H1 (cell line): ENCODE results near the gene NEURL4. TPM values are rescaled to one million over a fixed set of nuclear protein-coding genes. Genes with fewer than 3 reads are reported as not detected.
A peak's percentile ranks its signal among the peaks of the same experiment; 100 is the strongest.
"Not testable (repeated sequence)": the region's sequence is repeated elsewhere in the genome, so short reads cannot be mapped to it uniquely, and the experiment has no call there.

ENCODE experiments used
- CTCF ChIA-PET: fragments of 300-600 bp; sonication (Branson Sonifier 250); formaldehyde crosslinking; loops from one replicate; lab custom pipeline; 2021; ENCODE audit not compliant: partially characterized antibody; lab: Charles Lee
- POLR2A ChIA-PET: fragments of 300-600 bp; sonication (Branson Sonifier 250); formaldehyde crosslinking; loops from one replicate; lab custom pipeline; 2021; ENCODE audit warnings: inconsistent platforms; ENCODE audit not compliant: partially characterized antibody; lab: Charles Lee
- DNase-seq, 2 experiments: peaks; one replicate each; pipeline versions ENCODE4 v3.0.0 to v3.0.0-alpha.2; 2010 to 2022; ENCODE audit warnings: low spot score in 2 of 2, low read depth in 1 of 2, mixed read lengths in 1 of 2
- FAIRE-seq: peaks from 2 replicates; lab custom pipeline; 2011; peaks lifted over from hg19 to GRCh38; lab: Jason Lieb, UNC
- H2AFZ ChIP-seq: 2 replicates; pipeline ENCODE4 v1.8.1; 2012; ENCODE audit warnings: low read length, inconsistent platforms
- H2AK5ac ChIP-seq: 2 replicates; pipeline ENCODE4 v1.6.1; 2013; ENCODE audit warnings: low read depth, low read length
- H2BK120ac ChIP-seq: replicated peaks from 2 replicates; pipeline ENCODE3; 2013; ENCODE audit warnings: low read depth, low read length, inconsistent platforms
- H2BK12ac ChIP-seq: 2 replicates; pipeline ENCODE4 v1.6.1; 2013; ENCODE audit warnings: low read depth, low read length
- H2BK15ac ChIP-seq: 2 replicates; pipeline ENCODE4 v1.6.1; 2013; ENCODE audit warnings: low read length
- H2BK20ac ChIP-seq: 2 replicates; pipeline ENCODE4 v1.6.1; 2013; ENCODE audit warnings: low read length
- H2BK5ac ChIP-seq: 2 replicates; pipeline ENCODE4 v1.6.1; 2013; ENCODE audit warnings: low read depth, low read length
- H3K14ac ChIP-seq: 2 replicates; pipeline ENCODE4 v1.6.1; 2013; ENCODE audit warnings: inconsistent platforms; ENCODE audit not compliant: insufficient read length
- H3K18ac ChIP-seq: 2 replicates; pipeline ENCODE4 v1.6.1; 2013; ENCODE audit warnings: low read length; ENCODE audit errors: extremely low read depth
- H3K23ac ChIP-seq: 2 replicates; pipeline ENCODE4 v1.6.1; 2013; ENCODE audit warnings: inconsistent platforms; ENCODE audit not compliant: insufficient read length
- H3K23me2 ChIP-seq: 2 replicates; pipeline ENCODE4 v1.6.1; 2013; ENCODE audit warnings: low read depth, low read length
- H3K27ac ChIP-seq: 2 replicates; pipeline ENCODE4 v1.6.1; 2011; ENCODE audit warnings: low read depth, low read length, inconsistent platforms
- H3K27me3 ChIP-seq, 4 experiments: replicated peaks in 1 of 4; 1 replicate in 1 of 4; 2 replicates in 3 of 4; pipeline versions ENCODE4 v1.6.1 to v1.8.1; 2011 to 2013; ENCODE audit warnings: low read length in 3 of 4, mild to moderate bottlenecking in 3 of 4, inconsistent platforms in 2 of 4, mixed read lengths in 2 of 4, moderate library complexity in 1 of 4; ENCODE audit not compliant: control insufficient read depth in 3 of 4, insufficient read depth in 3 of 4; ENCODE audit errors: extremely low read depth in 1 of 4
- H3K36me3 ChIP-seq, 4 experiments: 2 replicates each; pipeline versions ENCODE4 v1.6.1 to v1.8.1; 2011 to 2013; ENCODE audit warnings: mild to moderate bottlenecking in 4 of 4, low read length in 3 of 4, moderate library complexity in 2 of 4, control low read depth in 1 of 4, inconsistent platforms in 1 of 4; ENCODE audit not compliant: insufficient read depth in 4 of 4, control insufficient read depth in 2 of 4
- H3K4ac ChIP-seq: replicated peaks from 2 replicates; pipeline ENCODE3; 2013; ENCODE audit warnings: low read length, low read depth, mixed read lengths, inconsistent platforms; ENCODE audit not compliant: insufficient read length
- H3K4me1 ChIP-seq, 4 experiments: replicated peaks in 1 of 4; 1 replicate in 1 of 4; 2 replicates in 3 of 4; pipeline versions ENCODE4 v1.6.1 to v1.8.1; 2011 to 2013; ENCODE audit warnings: low read length in 3 of 4, inconsistent platforms in 2 of 4, mixed read lengths in 1 of 4; ENCODE audit not compliant: insufficient read depth in 4 of 4, control insufficient read depth in 3 of 4
- H3K4me2 ChIP-seq, 2 experiments: 2 replicates each; pipeline versions ENCODE4 v1.6.1 to v1.8.1; 2011 to 2013; ENCODE audit warnings: low read depth in 2 of 2, low read length in 2 of 2, control low read depth in 1 of 2, inconsistent platforms in 1 of 2, mild to moderate bottlenecking in 1 of 2; ENCODE audit not compliant: insufficient read depth in 1 of 2
- H3K4me3 ChIP-seq, 4 experiments: fragments of 200-600, 300-600 bp in 1 of 4; sonication (generic), shearing (Covaris generic), sonication (Bioruptor Twin) in 1 of 4; 2 replicates each; pipeline versions ENCODE4 v1.5.1 to v1.8.1; 2011 to 2016; ENCODE audit warnings: low read length in 4 of 4, low read depth in 3 of 4, control low read depth in 2 of 4, inconsistent platforms in 2 of 4, mild to moderate bottlenecking in 2 of 4, mixed read lengths in 1 of 4, moderate library complexity in 1 of 4; ENCODE audit not compliant: insufficient read depth in 2 of 4; ENCODE audit errors: extremely low read depth in 1 of 4
- H3K56ac ChIP-seq: replicated peaks from 2 replicates; pipeline ENCODE3; 2013; ENCODE audit warnings: low read depth, mild to moderate bottlenecking, mixed read lengths, low read length, inconsistent platforms; ENCODE audit not compliant: insufficient read length
- H3K79me1 ChIP-seq: 2 replicates; pipeline ENCODE4 v1.6.1; 2013; ENCODE audit warnings: low read depth, low read length, control low read depth
- H3K79me2 ChIP-seq, 2 experiments: 2 replicates each; pipeline versions ENCODE4 v1.6.1 to v1.8.1; 2012 to 2013; ENCODE audit warnings: low read length in 2 of 2, mild to moderate bottlenecking in 2 of 2, inconsistent platforms in 1 of 2; ENCODE audit not compliant: insufficient read depth in 2 of 2, control insufficient read depth in 1 of 2
- H3K9ac ChIP-seq, 4 experiments: replicated peaks in 1 of 4; 1 replicate in 1 of 4; 2 replicates in 3 of 4; pipeline versions ENCODE4 v1.6.1 to v1.8.1; 2011 to 2013; ENCODE audit warnings: low read depth in 3 of 4, low read length in 3 of 4, control low read depth in 2 of 4, mild to moderate bottlenecking in 2 of 4, moderate library complexity in 2 of 4, inconsistent platforms in 1 of 4; ENCODE audit errors: extremely low read depth in 1 of 4
- H3K9me3 ChIP-seq, 2 experiments: 2 replicates each; pipeline versions ENCODE4 v1.6.1 to v1.8.1; 2012 to 2013; ENCODE audit warnings: mild to moderate bottlenecking in 2 of 2, moderate library complexity in 2 of 2, control low read depth in 1 of 2, inconsistent platforms in 1 of 2, low read depth in 1 of 2, low read length in 1 of 2, mixed read lengths in 1 of 2; ENCODE audit not compliant: insufficient read depth in 2 of 2
- H4K20me1 ChIP-seq, 2 experiments: replicated peaks in 1 of 2; 2 replicates each; pipeline versions ENCODE3 to v1.8.1; 2011 to 2013; ENCODE audit warnings: inconsistent platforms in 2 of 2, low read length in 2 of 2, mild to moderate bottlenecking in 1 of 2; ENCODE audit not compliant: insufficient read depth in 2 of 2, control insufficient read depth in 1 of 2
- H4K5ac ChIP-seq: 2 replicates; pipeline ENCODE4 v1.6.1; 2013; ENCODE audit warnings: low read length, low read depth, mixed read lengths, inconsistent platforms; ENCODE audit not compliant: insufficient read length
- H4K8ac ChIP-seq: 2 replicates; pipeline ENCODE4 v1.8.0; 2013; ENCODE audit warnings: mild to moderate bottlenecking, moderate library complexity, low read length, inconsistent platforms; ENCODE audit not compliant: insufficient read depth; ENCODE audit errors: extremely low read depth
- H4K91ac ChIP-seq: replicated peaks from 2 replicates; pipeline ENCODE3; 2013; ENCODE audit warnings: low read length, mixed read lengths, inconsistent platforms; ENCODE audit not compliant: insufficient read length
- WGBS, 2 experiments: shearing (Covaris generic) in 1 of 2; methylation state at CpG; one replicate each; pipeline versions ENCODE4 v1.1.6 to v1.1.7; 2013 to 2015; ENCODE audit warnings: low lambda C conversion rate in 2 of 2, mixed read lengths in 2 of 2, inconsistent platforms in 1 of 2, low coverage in 1 of 2, missing lambda C conversion rate in 1 of 2; ENCODE audit not compliant: insufficient replicate concordance in 2 of 2, insufficient coverage in 1 of 2, insufficient read length in 1 of 2; ENCODE audit errors: extremely low coverage in 1 of 2, missing lambda C conversion rate in 1 of 2; 5-methylcytosine and 5-hydroxymethylcytosine counted together
- polyA plus RNA-seq, 7 experiments: library from polyadenylated mRNA; depleted of rRNA in 3 of 7; stranded (reverse) in 5 of 7; unstranded in 2 of 7; fragments of >200 nt in 5 of 7; fragments of 200-250 nt in 2 of 7; gene quantifications; 1 replicate in 5 of 7; 2 replicates in 1 of 7; 4 replicates in 1 of 7; pipeline versions ENCODE4 v1.2.1 to v1.2.3, GENCODE V29; 2011 to 2013; ENCODE audit warnings: missing spikeins in 2 of 7, mixed read lengths in 2 of 7
- total RNA-seq: library from RNA; stranded (reverse); fragmentation: NEBNext Ultra II Directional; extraction: Animal tissue kit (Norgen Biotek cat#: 25700); gene quantifications from 2 replicates; pipeline ENCODE4 v1.2.1, GENCODE V29; 2021

The NEURL4 gene
- total and polyA plus RNA-seq, 2 of the 8 experiments (the other 6 are each of a cell fraction or from before 2014, with no cell fraction given) = 29.6 to 46.8 TPM

DNA sequence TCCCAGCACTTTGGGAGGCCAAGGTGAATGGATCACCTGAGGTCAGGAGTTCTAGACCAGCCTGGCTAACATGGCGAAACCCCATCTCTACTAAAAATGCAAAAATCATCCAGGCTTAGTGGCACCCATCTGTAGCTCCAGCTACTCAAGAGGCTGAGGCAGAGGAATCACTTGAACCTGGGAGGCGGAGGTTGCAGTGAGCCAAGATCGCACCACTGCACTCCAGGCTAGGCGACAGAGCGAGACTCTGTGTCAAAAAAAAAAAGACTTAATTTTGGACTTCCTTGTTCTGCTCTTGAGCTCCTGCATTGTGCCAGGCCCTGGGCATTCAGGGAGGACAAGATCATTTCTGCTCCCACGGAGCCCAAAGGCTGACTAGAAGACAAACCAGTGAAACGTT is 8.5 kb upstream of the NEURL4 start:
- ChIA-PET POLR2A (interaction anchor here (0.7 to 6.9 kb wide), 16 partner anchors 10 to 246 kb away, joined by 3 to 93 read pairs (median 8); partner anchors contain the start of genes GPS2, KCTD11, MPDU1 and NEURL4), CTCF (interaction anchor here (0.6 to 14.1 kb wide), 12 partner anchors 10 to 292 kb away, joined by 3 to 167 read pairs (median 6); partner anchors contain the start of genes KCTD11, NEURL4, SLC2A4 and SOX15)
- not testable (repeated sequence) for H2AK5ac ChIP-seq, DNase-seq, H2BK120ac ChIP-seq, H3K36me3 ChIP-seq, H3K14ac ChIP-seq, H2BK5ac ChIP-seq, H3K79me1 ChIP-seq, H3K27me3 ChIP-seq, H2BK12ac ChIP-seq, H3K9me3 ChIP-seq, H4K91ac ChIP-seq, H4K5ac ChIP-seq, H2AFZ ChIP-seq, H3K4me3 ChIP-seq, H3K9ac ChIP-seq, H3K23me2 ChIP-seq, H4K8ac ChIP-seq, H3K56ac ChIP-seq, H3K27ac ChIP-seq, H3K79me2 ChIP-seq, H3K18ac ChIP-seq, FAIRE-seq, H3K4ac ChIP-seq, H4K20me1 ChIP-seq, H3K23ac ChIP-seq
- H3K4me2 ChIP-seq = peak overlapping the region in 1 of 2 experiments; percentile 82; a peak in 1 of 4 replicates
- 99% methylated on average over 7 of the region's 7 CpGs; no CpG with 5 or more reads in 1 of the 2 experiments for WGBS, 2 experiments
- H3K4me1 ChIP-seq = peaks cover 3 to 13% (median 11%) of the 10 kb centered on the region in 4 experiments
- H2BK20ac ChIP-seq = peak overlapping the region; percentile 98; the same call in 1 of the 2 replicates
- H2BK15ac ChIP-seq = peak overlapping the region; percentile 3; the same call in 1 of the 2 replicates
